ENCODE data around the gene PPIF.
A peak's percentile ranks its signal among the peaks of the same experiment; 100 is the strongest.

PPIF gene

GRCh38 chr10:79401015-79401921, 54.0 kb downstream of the PPIF start:
- DNase-seq (ENCODE audit: low spot score): no peak
- H3K27ac ChIP-seq: no peak overlapping the region
- ChIA-PET POLR2A (ENCODE audit: low non-redundant PET) (no interaction called here), CTCF (interaction anchor here (0.6 to 1.6 kb wide), 4 partner anchors 20 to 1090 kb away, joined by 3 to 4 read pairs (median 3); no protein-coding TSS in a partner anchor)
- no peak for TF ChIP-seq CTCF (conservative IDR thresholded peaks at IDR 0.05; ENCODE audit: low read depth)

GRCh38 chr10:79402625-79402946, 55.3 kb downstream of the PPIF start:
- CTCF ChIA-PET: no interaction called here
- no peak overlapping the region for H3K27ac ChIP-seq
- no peak for DNase-seq (ENCODE audit: low spot score)
- no peak for TF ChIP-seq CTCF (conservative IDR thresholded peaks at IDR 0.05; ENCODE audit: low read depth)
- POLR2A ChIA-PET (ENCODE audit: low non-redundant PET): no interaction called here

GRCh38 chr10:79402951-79403350, 55.7 kb downstream of the PPIF start:
- no peak for TF ChIP-seq CTCF (conservative IDR thresholded peaks at IDR 0.05; ENCODE audit: low read depth)
- no peak overlapping the region for H3K27ac ChIP-seq
- ChIA-PET POLR2A (ENCODE audit: low non-redundant PET) (no interaction called here), CTCF (no interaction called here)
- DNase-seq (ENCODE audit: low spot score): no peak

GRCh38 chr10:79403441-79404230, 56.4 kb downstream of the PPIF start:
- DNase-seq (ENCODE audit: low spot score): no peak
- CTCF ChIA-PET: interaction anchor here (1.1 kb wide), 1 partner anchor 14 kb away, joined by 3 read pairs; no protein-coding TSS in a partner anchor
- peak overlapping the region; percentile 13; the same call in 1 of the 2 replicates for H3K27ac ChIP-seq
- no peak for TF ChIP-seq CTCF (conservative IDR thresholded peaks at IDR 0.05; ENCODE audit: low read depth)
- POLR2A ChIA-PET (ENCODE audit: low non-redundant PET): no interaction called here

GRCh38 chr10:79404231-79404609, 57.0 kb downstream of the PPIF start:
- DNase-seq (ENCODE audit: low spot score): no peak
- ChIA-PET CTCF (interaction anchor here (0.5 to 1.1 kb wide), 2 partner anchors 14 to 15 kb away, joined by 3 read pairs; no protein-coding TSS in a partner anchor), POLR2A (ENCODE audit: low non-redundant PET) (no interaction called here)
- no peak for TF ChIP-seq CTCF (conservative IDR thresholded peaks at IDR 0.05; ENCODE audit: low read depth)
- peak overlapping the region; percentile 13; the same call in 1 of the 2 replicates for H3K27ac ChIP-seq

GRCh38 chr10:79404690-79405131, 57.4 kb downstream of the PPIF start:
- no peak for DNase-seq (ENCODE audit: low spot score)
- no peak for TF ChIP-seq CTCF (conservative IDR thresholded peaks at IDR 0.05; ENCODE audit: low read depth)
- H3K27ac ChIP-seq: peak overlapping the region; percentile 13; the same call in 1 of the 2 replicates
- POLR2A ChIA-PET (ENCODE audit: low non-redundant PET): no interaction called here
- CTCF ChIA-PET: interaction anchor here (0.5 to 1.1 kb wide), 2 partner anchors 14 to 15 kb away, joined by 3 read pairs; no protein-coding TSS in a partner anchor
